Measurements from ENCODE around the gene HEATR5A.
"Not testable (repeated sequence)": the region's sequence is repeated elsewhere in the genome, so short reads cannot be mapped to it uniquely, and the experiment has no call there.

The HEATR5A gene

GRCh38 chr14:31389946-31390345, 30.4 kb downstream of the HEATR5A start:
- in situ Hi-C loops (cut with MboI; ENCODE audit: low sequenced_read_pairs), result no loop called here

- in situ Hi-C loops (cut with MboI; ENCODE audit: low sequenced_read_pairs), result no loop called here
These were observed 31.5 kb downstream of the HEATR5A start for GRCh38 chr14:31388687-31389413.

- in situ Hi-C loops (cut with MboI; ENCODE audit: low sequenced_read_pairs), result no loop called here
These were observed 33.3 kb downstream of the HEATR5A start for GRCh38 chr14:31387091-31387490.

DNA sequence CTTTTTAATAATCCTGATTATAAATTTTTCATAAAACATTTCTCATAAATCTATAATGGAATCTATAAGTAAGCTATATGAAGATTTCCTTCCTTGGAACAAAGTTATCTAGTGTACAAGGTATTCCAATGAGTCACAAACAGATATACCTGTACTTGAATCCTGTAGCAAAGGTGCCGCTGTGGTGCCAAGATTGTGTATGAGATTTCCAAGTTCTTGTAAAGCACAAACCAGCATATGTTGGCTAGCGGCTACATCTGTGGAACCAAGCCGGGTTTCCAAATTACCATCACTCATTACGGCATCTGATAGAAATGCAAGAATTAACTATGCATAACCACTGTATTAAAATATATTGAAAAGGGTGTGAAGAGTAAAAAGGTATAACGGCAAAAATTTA, 34.1 kb downstream of the HEATR5A start:
- in situ Hi-C loops (cut with MboI; ENCODE audit: low sequenced_read_pairs), result no loop called here

DNA sequence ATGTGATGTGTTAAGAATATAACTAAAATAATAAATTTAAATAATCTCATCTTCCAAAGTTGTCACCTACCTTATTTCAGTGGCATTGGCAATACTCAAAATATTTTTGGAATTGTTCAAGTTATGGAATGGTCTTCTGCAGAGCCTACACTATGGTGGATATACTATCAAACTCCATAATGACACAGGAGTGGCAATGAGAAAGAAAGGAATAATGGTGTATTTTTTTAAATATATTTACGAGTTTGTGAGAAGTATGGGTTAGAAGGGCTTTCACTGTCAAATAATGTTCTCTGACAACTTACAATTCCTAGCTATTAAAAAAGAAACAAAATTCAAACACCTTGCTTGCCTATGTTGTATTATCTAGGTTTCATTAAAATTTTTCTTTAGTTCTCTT, 38.1 kb downstream of the HEATR5A start:
- in situ Hi-C loops (cut with MboI; ENCODE audit: low sequenced_read_pairs), result no loop called here

DNA sequence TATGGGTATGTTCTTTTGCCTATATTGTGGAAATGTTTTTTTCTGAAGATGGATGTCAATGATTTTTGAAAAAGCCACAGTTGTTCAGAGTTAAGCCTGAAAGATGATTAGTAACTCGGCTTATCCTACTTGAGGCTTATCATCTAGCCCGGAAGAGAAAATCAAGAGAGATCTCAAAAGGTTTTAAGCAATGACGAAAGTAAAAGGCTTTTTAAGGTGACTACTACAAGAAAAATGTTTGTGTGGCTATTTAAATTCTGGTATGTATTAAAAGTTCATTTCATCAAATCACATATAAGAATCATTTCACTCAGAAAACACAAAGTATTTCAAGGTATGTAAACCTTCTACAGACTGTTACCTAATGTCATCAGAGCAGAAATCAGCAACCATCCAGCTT, 40.2 kb downstream of the HEATR5A start:
- in situ Hi-C loops (cut with MboI; ENCODE audit: low sequenced_read_pairs), result no loop called here

GRCh38 chr14:31379125-31379947, 41.0 kb downstream of the HEATR5A start:
- in situ Hi-C loops (cut with MboI; ENCODE audit: low sequenced_read_pairs), result not testable (repeated sequence)

DNA sequence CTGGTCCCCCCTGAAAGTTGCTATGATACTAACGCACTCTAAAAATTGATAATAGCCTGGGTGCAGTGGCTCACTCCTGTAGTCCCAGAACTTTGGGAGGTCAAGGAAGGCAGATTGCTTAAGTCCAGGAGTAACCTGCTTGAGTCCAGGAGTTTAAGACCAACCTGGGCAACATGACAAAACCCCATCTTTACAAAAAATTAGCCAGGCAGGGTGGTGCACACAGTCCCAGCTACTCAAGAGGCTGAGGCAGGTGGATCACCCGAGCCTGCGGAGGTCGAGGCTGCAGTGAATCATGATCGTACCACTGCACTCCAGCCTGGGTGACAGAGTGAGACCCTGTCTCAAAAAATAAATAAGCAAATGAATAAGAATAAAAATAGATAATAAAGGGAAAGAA, 42.9 kb downstream of the HEATR5A start:
- in situ Hi-C loops (cut with MboI; ENCODE audit: low sequenced_read_pairs), result no loop called here

DNA sequence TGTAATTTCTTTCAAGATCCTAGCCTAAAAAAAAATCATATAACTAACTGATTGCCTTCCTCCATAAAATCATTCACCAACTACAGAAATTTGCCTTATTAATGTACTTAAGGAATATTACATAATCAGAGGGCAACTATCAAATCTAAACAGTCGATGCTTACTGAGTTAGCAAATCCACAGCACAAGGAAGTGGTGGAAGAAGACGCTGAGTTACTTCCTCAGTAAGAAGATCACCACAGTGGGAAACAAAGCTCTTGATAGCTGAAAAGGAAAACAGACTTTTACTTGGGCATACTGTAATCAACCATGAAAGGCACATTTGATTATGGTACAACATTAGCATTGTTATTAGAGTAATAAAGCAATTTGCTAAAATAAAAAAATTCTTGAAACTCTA, 48.7 kb downstream of the HEATR5A start:
- in situ Hi-C loops (cut with MboI; ENCODE audit: low sequenced_read_pairs), result no loop called here

GRCh38 chr14:31363331-31364073, 56.8 kb downstream of the HEATR5A start:
- in situ Hi-C loops (cut with MboI; ENCODE audit: low sequenced_read_pairs), result no loop called here

DNA sequence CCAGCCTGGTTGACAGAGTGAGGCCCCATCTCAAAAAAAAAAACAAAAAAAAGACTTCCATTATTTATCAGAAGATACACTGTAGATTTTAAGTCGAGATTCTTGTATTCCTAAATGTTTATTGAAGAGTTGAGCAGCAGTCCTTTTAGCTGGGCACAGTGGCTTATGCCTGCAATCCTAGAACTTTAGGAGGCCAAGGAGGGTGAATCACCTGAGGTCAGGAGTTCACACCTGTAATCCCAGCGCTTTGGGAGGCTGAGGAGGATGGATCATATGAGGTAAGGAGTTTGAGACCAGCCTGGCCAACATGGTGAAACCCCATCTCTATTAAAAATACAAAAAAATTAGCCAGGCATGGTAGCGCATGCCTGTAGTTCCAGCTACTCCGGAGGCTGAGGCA, 57.6 kb downstream of the HEATR5A start:
- in situ Hi-C loops (cut with MboI; ENCODE audit: low sequenced_read_pairs), result no loop called here

DNA sequence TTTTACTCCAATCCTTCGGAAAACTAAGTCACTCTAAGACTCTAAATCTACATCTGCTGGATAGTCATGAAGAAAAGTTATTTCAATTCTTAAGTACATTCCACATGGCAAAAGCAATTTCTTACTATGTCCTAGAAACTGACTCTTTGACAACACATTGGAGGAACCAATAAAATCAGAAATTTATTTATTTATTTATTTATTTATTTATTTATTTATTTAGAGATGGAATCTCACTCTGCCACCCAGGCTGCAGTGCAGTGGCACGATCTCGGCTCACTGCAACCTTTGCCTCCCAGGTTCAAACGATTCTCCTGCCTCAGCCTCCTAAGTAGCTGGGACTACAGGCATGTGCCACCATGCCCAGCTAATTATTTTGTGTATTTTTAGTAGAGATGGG, 58.6 kb downstream of the HEATR5A start:
- in situ Hi-C loops (cut with MboI; ENCODE audit: low sequenced_read_pairs), result not testable (repeated sequence)

- in situ Hi-C loops (cut with MboI; ENCODE audit: low sequenced_read_pairs), result no loop called here
These were observed 59.3 kb downstream of the HEATR5A start for GRCh38 chr14:31360919-31361662.

DNA sequence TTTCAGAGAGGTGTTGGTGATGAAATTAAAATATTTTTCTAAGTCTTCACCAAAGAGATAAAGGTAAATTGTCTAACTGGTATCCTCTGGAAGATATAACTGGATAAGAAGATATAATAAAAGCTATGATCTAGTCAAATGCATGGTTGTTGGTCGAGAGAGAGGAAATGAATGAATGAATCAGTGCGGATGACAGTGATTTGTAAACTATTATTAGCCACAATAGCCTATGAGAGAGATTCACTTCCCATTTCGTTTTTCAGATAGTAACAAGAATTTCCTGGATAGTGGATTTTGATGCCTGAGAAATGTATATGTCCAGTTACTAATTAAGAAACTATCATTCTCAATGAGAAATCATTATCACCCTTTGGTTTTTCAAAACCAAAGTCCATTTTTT, 63.1 kb downstream of the HEATR5A start:
- in situ Hi-C loops (cut with MboI; ENCODE audit: low sequenced_read_pairs), result no loop called here

DNA sequence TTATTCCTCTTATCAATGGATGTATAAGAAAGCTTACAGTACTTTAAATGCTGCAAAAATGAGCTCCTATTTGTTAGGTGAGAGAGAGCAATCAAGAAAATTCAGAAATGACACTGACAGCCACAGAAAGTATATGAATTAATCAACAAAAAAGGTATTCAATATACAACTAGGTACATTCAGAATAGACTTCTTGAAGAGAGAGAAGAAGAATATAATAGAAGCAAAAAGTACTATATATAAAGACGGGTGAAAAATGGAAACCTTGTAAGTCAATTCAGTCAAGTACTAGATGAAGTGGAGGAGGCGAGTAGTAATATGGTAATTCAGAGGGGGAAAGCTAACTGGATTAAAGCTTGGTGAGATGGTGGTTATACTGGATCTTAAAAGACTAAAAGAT, 74.3 kb downstream of the HEATR5A start:
- in situ Hi-C loops (cut with MboI; ENCODE audit: low sequenced_read_pairs), result no loop called here

- in situ Hi-C loops (cut with MboI; ENCODE audit: low sequenced_read_pairs), result no loop called here
These were observed 79.1 kb downstream of the HEATR5A start for GRCh38 chr14:31341280-31341679.

DNA sequence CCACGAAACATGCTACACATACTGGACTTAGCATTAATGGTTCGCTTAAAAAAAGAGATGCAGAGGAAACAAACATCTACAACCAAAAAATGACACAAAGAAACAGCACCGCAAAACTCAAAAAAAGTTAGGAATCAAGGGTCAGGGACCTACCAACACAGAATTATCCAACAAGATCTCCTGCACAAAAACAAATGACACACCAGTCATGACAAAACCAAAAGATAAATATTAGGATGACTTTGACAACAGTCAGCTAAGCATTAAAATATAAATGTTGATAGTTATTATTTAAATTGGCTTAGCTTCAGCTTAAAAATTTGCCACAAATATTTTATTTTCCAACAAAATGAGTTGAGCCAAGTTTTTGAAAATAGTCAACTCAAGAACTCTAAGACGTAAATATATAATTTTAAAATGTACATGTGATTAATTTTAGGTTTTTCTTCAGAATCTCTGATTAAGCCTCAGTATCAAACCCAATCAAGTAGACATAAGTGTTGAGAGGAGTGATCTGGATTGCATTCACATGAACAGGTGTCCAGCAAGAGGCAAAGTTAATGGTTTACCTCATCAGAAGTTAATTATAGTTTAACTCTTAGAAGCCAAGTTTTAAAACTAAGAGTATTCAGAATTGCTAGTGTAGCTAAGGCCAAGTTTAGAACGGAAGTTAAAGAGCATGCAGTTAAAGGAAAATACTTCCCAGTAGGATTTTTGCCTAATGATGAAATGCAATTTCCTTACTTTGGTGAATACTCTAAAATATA, 79.9 kb downstream of the HEATR5A start:
- in situ Hi-C loops (cut with MboI; ENCODE audit: low sequenced_read_pairs), result no loop called here

- in situ Hi-C loops (cut with MboI; ENCODE audit: low sequenced_read_pairs), result no loop called here
These were observed 80.6 kb downstream of the HEATR5A start for GRCh38 chr14:31339743-31340142.

GRCh38 chr14:31337331-31337730, 83.0 kb downstream of the HEATR5A start:
- in situ Hi-C loops (cut with MboI; ENCODE audit: low sequenced_read_pairs), result no loop called here

DNA sequence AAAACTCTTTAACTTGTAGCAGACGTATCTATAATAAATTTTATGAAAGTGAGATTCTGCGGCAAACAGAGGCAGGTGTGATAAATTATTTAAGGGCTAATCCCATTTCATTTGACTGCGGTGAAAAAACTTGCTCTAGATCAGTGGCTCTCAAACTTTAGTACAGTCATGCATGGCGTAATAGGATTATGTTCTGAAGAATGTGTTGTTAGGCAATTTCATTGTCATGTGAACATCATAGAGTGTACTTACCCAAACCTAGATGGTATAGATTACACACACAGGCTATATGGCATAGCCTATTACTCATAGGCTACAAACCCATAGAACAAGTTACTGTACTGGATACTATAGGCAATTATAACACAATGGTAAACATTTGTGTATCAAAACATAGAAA, 83.7 kb downstream of the HEATR5A start:
- in situ Hi-C loops (cut with MboI; ENCODE audit: low sequenced_read_pairs), result no loop called here

Data from hTERT RPE-1 (cell line).